NCI-H774 (cell line): ENCODE measurements around the gene PCP4.

ENCODE experiments used
- DNase-seq: peaks from one replicate; lab custom pipeline; 2025; lab: John Stamatoyannopoulos, UW

The PCP4 gene

GRCh38 chr21:39867198-39867650, at the start of gene PCP4:
Gene PCP4 (plus strand): TSS chr21:39867438. CDS start chr21:39867502, 64 bp downstream.
- peak; percentile 70 for DNase-seq

- no peak for DNase-seq
Measured at GRCh38 chr21:39818557-39818956, 48.7 kb upstream of the PCP4 start.

GRCh38 chr21:39822042-39822441, 45.2 kb upstream of the PCP4 start:
- DNase-seq, result no peak

GRCh38 chr21:39825250-39825649, 42.0 kb upstream of the PCP4 start:
- DNase-seq, result no peak

GRCh38 chr21:39834543-39834942, 32.7 kb upstream of the PCP4 start:
- DNase-seq, result no peak

GRCh38 chr21:39837861-39838359, 29.3 kb upstream of the PCP4 start:
- no peak for DNase-seq

- DNase-seq, result no peak
Measured at GRCh38 chr21:39840373-39841097, 26.7 kb upstream of the PCP4 start.

GRCh38 chr21:39842741-39843459, 24.3 kb upstream of the PCP4 start:
- no peak for DNase-seq

GRCh38 chr21:39843483-39843882, 23.8 kb upstream of the PCP4 start:
- no peak for DNase-seq

- no peak for DNase-seq
Measured at GRCh38 chr21:39843916-39844315, 23.3 kb upstream of the PCP4 start.

- DNase-seq, result no peak
Measured at GRCh38 chr21:39845571-39846130, 21.6 kb upstream of the PCP4 start.

- DNase-seq, result no peak
Measured at GRCh38 chr21:39847877-39848276, 19.4 kb upstream of the PCP4 start.

- no peak for DNase-seq
Measured at GRCh38 chr21:39849014-39849655, 18.1 kb upstream of the PCP4 start.

- no peak for DNase-seq
Measured at GRCh38 chr21:39850333-39850732, 16.9 kb upstream of the PCP4 start.

- DNase-seq, result no peak
Measured at GRCh38 chr21:39851002-39851618, 16.1 kb upstream of the PCP4 start.

GRCh38 chr21:39852021-39852721, 15.1 kb upstream of the PCP4 start:
- peak; percentile 6 for DNase-seq

- no peak for DNase-seq
Measured at GRCh38 chr21:39852726-39853500, 14.3 kb upstream of the PCP4 start.

- no peak for DNase-seq
Measured at GRCh38 chr21:39854572-39854971, 12.7 kb upstream of the PCP4 start.

- DNase-seq, result no peak
Measured at GRCh38 chr21:39855595-39855994, 11.6 kb upstream of the PCP4 start.

- DNase-seq, result no peak
Measured at GRCh38 chr21:39860600-39860999, 6.6 kb upstream of the PCP4 start.

GRCh38 chr21:39863111-39863510, 4.1 kb upstream of the PCP4 start:
- DNase-seq, result peak; percentile 81
